ENCODE data around the gene DHRS4. TPM values are rescaled to one million over a fixed set of nuclear protein-coding genes. Genes with fewer than 3 reads are reported as not detected.
"Not testable (repeated sequence)": the region's sequence is repeated elsewhere in the genome, so short reads cannot be mapped to it uniquely, and the experiment has no call there.

The DHRS4 gene
- total and polyA plus RNA-seq, 7 donors: 18.9 to 76.7 (median 39.0) TPM

DNA sequence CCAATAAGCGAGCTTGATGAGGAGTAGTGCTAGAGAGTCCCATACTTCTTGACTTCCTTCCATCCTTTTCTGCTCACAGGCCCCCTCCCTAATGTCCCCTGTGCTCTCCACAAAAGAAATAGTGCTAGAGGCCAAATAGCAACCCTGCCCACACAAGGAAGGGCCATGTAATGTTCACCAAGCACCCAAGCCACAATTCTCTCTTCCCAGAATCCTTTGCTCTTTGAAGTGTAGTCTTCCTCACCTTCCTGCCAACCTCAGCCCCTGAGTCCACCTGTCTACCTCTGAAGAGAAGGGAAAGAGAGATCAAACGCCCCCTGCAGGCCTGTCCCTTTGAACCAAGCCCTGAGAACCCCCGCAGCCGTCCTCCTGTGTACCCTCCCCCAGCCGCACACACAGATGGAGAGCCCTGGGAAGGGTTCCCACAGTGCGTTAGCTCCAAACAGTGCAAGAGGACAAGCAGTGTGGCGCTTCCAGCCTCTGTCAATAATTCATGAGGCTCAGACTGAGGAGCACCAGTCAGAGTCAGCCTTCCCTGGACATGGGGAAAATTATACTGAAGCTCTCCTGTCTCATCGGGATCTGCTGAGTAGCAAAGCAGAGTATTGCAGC lies 1.9 kb upstream of the DHRS4 start:
- TF ChIP-seq, protein P1, sequence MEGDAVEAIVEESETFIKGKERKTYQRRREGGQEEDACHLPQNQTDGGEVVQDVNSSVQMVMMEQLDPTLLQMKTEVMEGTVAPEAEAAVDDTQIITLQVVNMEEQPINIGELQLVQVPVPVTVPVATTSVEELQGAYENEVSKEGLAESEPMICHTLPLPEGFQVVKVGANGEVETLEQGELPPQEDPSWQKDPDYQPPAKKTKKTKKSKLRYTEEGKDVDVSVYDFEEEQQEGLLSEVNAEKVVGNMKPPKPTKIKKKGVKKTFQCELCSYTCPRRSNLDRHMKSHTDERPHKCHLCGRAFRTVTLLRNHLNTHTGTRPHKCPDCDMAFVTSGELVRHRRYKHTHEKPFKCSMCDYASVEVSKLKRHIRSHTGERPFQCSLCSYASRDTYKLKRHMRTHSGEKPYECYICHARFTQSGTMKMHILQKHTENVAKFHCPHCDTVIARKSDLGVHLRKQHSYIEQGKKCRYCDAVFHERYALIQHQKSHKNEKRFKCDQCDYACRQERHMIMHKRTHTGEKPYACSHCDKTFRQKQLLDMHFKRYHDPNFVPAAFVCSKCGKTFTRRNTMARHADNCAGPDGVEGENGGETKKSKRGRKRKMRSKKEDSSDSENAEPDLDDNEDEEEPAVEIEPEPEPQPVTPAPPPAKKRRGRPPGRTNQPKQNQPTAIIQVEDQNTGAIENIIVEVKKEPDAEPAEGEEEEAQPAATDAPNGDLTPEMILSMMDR (IDR thresholded peaks at IDR 0.05): no peak
- intact Hi-C loops (cut with DNase I): no loop called here
- H3K36me3 ChIP-seq (ENCODE audit: insufficient read depth in 1 of 2, low read depth in 1 of 2): peaks cover 0 to 12% of the 10 kb centered on the region in 2 donors
- H3K27me3 ChIP-seq (ENCODE audit: insufficient read depth in 3 of 3, low read length in 2 of 3): no peaks in the 10 kb centered on the region
- 63 to 71% (median 66%) methylated on average over 8 of the region's 8 CpGs for WGBS, 3 donors
- DNase-seq: no peak
- no peaks in the 10 kb centered on the region for H3K9me3 ChIP-seq
- H3K27ac ChIP-seq: no peak overlapping the region
- peak overlapping the region; percentile 90 for H3K4me3 ChIP-seq
- peaks cover 15% of the 10 kb centered on the region for H3K4me1 ChIP-seq
- peak in 1 of 4 donors; percentile 6 for ATAC-seq

DNA sequence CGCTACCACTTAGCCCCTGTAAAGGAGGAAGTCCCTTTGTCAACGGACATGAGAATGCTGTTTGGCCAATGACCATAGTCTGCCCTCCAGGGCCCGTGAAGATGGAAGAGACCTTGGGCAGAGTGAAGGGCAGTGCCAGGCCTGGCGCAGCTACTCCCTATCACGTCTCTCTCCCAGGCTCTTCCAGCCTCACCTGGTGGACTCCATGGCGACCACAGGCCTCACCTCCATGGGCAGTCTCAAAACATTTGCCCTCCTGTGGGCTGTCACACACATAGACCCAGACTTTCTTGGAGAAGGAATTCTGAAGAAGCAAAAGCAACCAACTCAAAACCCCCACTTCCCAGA lies 480 bp upstream of the DHRS4 start:
- peaks cover 15% of the 10 kb centered on the region for H3K4me1 ChIP-seq
- H3K4me3 ChIP-seq: peak overlapping the region; percentile 90
- 40 to 61% (median 41%) methylated on average over 6 of the region's 6 CpGs for WGBS, 3 donors
- H3K27me3 ChIP-seq (ENCODE audit: insufficient read depth in 3 of 3, low read length in 2 of 3); H3K9me3 ChIP-seq; intact Hi-C loops (cut with DNase I): not testable (repeated sequence)
- peak in 1 of 2 donors; percentile 21 for DNase-seq
- peak overlapping the region; percentile 87 for H3K27ac ChIP-seq
- peak in 3 of 4 donors; percentile 7 to 13 (median 11) for ATAC-seq
- peaks cover 0 to 20% of the 10 kb centered on the region in 2 donors for H3K36me3 ChIP-seq (ENCODE audit: insufficient read depth in 1 of 2, low read depth in 1 of 2)

DNA sequence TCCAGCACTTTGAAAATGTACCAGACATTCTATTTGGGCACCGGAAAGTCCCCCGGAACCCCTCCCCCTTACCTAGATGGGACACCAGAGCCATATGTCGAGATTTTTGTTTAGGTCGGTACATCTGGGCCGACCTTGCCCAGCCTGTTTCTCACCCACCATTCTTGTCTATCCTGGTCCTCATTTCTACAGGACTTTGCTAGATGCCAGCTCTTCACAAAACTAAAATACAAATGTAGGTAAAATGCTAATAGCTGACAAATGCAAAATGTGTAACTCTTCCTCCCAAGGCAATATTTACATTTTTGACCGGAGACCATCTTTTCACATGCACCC lies 677 bp downstream of the DHRS4 start:
- ATAC-seq; H3K9me3 ChIP-seq; intact Hi-C loops (cut with DNase I); DNase-seq; H3K27me3 ChIP-seq (ENCODE audit: insufficient read depth in 3 of 3, low read length in 2 of 3): not testable (repeated sequence)
- Histone ChIP-seq H3K36me3 (ENCODE audit: insufficient read depth in 1 of 2, low read depth in 1 of 2) (peaks cover 0 to 22% of the 10 kb centered on the region in 2 donors), H3K4me1 (peaks cover 15% of the 10 kb centered on the region), H3K4me3 (peak overlapping the region; percentile 90), H3K27ac (peak overlapping the region; percentile 87)
- WGBS, 3 donors: 13 to 16% (median 14%) methylated on average over 6 of the region's 6 CpGs

DNA sequence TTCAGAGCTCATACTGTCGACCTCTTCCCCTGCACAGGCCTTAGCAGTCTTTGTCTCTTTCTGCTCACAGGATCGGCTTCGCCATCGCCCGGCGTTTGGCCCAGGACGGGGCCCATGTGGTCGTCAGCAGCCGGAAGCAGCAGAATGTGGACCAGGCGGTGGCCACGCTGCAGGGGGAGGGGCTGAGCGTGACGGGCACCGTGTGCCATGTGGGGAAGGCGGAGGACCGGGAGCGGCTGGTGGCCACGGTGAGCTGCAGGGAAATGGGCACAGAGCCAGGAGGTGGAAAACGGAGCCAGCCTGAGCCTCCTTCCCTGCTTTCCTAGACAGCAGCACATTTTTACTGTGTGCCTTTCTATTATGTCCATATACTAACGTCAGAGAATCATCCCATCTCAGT lies 1.4 kb downstream of the DHRS4 start:
- 50 to 58% (median 53%) methylated on average over 16 to 19 of the region's 20 CpGs for WGBS, 3 donors
- H3K27ac ChIP-seq; H3K27me3 ChIP-seq (ENCODE audit: insufficient read depth in 3 of 3, low read length in 2 of 3); H3K9me3 ChIP-seq; intact Hi-C loops (cut with DNase I): not testable (repeated sequence)
- peak overlapping the region; percentile 90 for H3K4me3 ChIP-seq
- H3K4me1 ChIP-seq: peaks cover 15% of the 10 kb centered on the region
- ATAC-seq (peak; percentile 11 to 61 (median 46)), DNase-seq (peak in 1 of 2 donors; percentile 38)
- peaks cover 0 to 22% of the 10 kb centered on the region in 2 donors for H3K36me3 ChIP-seq (ENCODE audit: insufficient read depth in 1 of 2, low read depth in 1 of 2)

DNA sequence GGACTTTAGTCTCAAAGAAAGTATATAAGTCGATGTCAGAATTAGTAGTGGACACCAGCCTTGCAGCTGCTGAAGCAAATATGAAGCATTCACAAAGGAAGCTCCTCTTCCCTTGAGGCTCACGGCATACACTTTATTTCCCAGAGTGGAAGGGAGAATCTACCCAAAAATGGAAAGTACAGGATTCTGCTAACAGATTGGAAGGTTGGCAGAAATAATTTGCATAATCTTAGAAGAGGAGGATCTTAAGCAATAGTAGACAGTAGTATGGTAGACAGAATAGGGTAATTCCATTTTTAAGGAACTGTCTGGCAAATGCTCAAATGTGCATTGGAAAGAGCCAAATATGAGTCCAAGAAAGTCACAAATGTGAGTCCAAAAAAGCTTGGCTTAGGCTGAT lies 2.2 kb downstream of the DHRS4 start:
- Histone ChIP-seq H3K4me1 (peaks cover 15% of the 10 kb centered on the region), H3K36me3 (ENCODE audit: insufficient read depth in 1 of 2, low read depth in 1 of 2) (peaks cover 0 to 22% of the 10 kb centered on the region in 2 donors)
- ATAC-seq; intact Hi-C loops (cut with DNase I); H3K9me3 ChIP-seq; DNase-seq; H3K4me3 ChIP-seq; H3K27ac ChIP-seq; H3K27me3 ChIP-seq (ENCODE audit: insufficient read depth in 3 of 3, low read length in 2 of 3): not testable (repeated sequence)
- WGBS, 3 donors: 76 to 92% (median 88%) methylated on average over 2 of the region's 2 CpGs

DNA sequence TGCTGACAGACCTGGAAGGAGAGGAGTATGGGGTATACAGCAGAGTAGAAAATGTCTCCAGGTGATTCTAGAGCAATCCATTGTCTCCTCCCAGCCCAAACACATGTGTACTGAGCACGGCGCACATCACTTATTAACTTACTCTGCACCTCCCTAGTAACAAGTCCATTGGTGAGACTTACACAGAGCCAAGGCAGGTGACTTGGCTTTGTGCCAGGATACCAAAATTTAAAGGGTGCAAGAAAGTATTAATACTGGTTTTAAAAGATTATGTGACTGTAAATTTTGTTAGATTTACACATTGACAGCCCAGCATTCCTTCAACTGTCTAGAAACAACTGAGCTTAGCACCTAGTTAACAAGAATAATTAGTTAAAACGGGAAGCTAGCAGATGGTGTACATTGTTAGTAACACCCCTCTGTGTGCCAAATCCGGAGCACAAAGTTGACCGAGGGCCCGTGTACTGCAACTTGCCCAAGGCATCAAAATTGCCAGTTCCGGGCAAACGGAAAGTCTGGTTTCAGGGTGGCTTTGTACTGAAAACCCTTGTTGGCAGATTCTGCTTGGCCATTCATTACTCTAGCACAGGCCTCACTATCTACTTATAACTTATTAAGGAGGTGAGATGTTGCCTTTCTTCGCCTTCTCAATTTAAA lies 4.5 kb downstream of the DHRS4 start:
- intact Hi-C loops (cut with DNase I); H3K27ac ChIP-seq; DNase-seq; H3K27me3 ChIP-seq (ENCODE audit: insufficient read depth in 3 of 3, low read length in 2 of 3); H3K9me3 ChIP-seq; H3K4me3 ChIP-seq; ATAC-seq: not testable (repeated sequence)
- Histone ChIP-seq H3K4me1 (peaks cover 10% of the 10 kb centered on the region), H3K36me3 (ENCODE audit: insufficient read depth in 1 of 2, low read depth in 1 of 2) (peaks cover 0 to 22% of the 10 kb centered on the region in 2 donors)
- WGBS, 3 donors: 80 to 85% (median 80%) methylated on average over 9 of the region's 9 CpGs

DNA sequence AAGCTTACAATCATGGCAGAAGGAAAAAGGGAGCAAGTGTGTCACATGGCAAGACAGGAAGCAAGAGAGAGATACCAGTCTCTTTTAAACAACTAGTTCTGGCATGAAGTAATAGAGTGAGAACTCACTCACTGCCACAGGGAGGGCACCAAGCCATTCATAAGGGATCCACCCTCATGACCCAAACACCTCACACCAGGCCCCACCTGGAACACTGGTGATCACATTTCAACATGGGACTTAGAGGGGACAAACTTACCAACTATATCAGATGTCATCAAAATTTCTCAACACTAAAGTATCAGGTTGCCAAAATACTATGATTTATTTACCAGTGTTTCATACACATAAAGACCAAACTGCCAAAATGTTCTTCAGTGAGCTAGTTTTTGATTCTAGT lies 7.3 kb downstream of the DHRS4 start:
- DNase-seq; H3K4me1 ChIP-seq; H3K27me3 ChIP-seq (ENCODE audit: insufficient read depth in 3 of 3, low read length in 2 of 3); H3K4me3 ChIP-seq; intact Hi-C loops (cut with DNase I); H3K9me3 ChIP-seq: not testable (repeated sequence)
- Histone ChIP-seq H3K27ac (peak overlapping the region; percentile 55), H3K36me3 (ENCODE audit: insufficient read depth in 1 of 2, low read depth in 1 of 2) (peaks cover 0 to 18% of the 10 kb centered on the region in 2 donors)
- peak; percentile 83 to 90 (median 85) for ATAC-seq

DNA sequence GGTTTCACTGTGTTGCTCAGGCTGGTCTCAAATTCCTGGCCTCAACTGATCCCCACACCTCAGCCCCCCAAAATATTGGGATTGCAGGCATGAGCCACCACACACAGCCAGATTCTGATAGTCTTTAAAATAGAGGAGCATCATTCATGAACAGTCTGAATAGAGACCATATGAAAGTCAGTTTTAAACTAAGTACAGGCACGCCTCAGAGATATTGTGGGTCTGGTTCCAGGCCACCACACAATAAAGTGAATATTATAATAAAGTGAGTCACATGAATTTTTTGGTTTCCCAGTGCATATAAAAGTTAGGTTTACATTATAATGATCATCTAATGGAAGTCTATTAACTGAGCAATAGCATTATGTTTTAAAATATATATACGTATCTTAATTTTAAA lies 8.1 kb downstream of the DHRS4 start:
- H3K9me3 ChIP-seq; ATAC-seq; DNase-seq; intact Hi-C loops (cut with DNase I); H3K4me1 ChIP-seq; H3K4me3 ChIP-seq; H3K27me3 ChIP-seq (ENCODE audit: insufficient read depth in 3 of 3, low read length in 2 of 3); H3K36me3 ChIP-seq (ENCODE audit: insufficient read depth in 1 of 2, low read depth in 1 of 2); H3K27ac ChIP-seq: not testable (repeated sequence)
- 92 to 100% (median 92%) methylated on average over 1 of the region's 2 CpGs for WGBS, 3 donors

DNA sequence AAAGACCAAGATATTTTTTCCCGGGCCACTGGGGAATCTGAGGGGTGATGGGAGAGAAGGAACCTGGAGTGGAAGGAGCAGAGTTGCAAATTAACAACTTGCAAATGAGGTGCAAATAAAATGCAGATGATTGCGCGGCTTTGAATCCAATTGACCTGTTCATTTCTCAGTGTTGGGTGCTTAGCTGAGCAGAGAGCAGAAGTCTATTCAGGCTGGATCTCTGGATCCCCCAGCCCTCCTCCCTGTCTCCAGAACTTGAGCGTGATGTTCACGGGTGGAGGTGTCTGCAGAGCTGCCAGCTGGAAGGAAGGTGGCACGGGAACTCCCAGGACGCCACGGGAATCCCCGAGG lies 15.5 kb downstream of the DHRS4 start:
- H3K9me3 ChIP-seq; ATAC-seq; H3K4me1 ChIP-seq; DNase-seq; H3K36me3 ChIP-seq (ENCODE audit: insufficient read depth in 1 of 2, low read depth in 1 of 2); H3K27ac ChIP-seq; H3K27me3 ChIP-seq (ENCODE audit: insufficient read depth in 3 of 3, low read length in 2 of 3); H3K4me3 ChIP-seq; intact Hi-C loops (cut with DNase I): not testable (repeated sequence)
- 33 to 80% (median 43%) methylated on average over 1 of the region's 9 CpGs for WGBS, 3 donors

DNA sequence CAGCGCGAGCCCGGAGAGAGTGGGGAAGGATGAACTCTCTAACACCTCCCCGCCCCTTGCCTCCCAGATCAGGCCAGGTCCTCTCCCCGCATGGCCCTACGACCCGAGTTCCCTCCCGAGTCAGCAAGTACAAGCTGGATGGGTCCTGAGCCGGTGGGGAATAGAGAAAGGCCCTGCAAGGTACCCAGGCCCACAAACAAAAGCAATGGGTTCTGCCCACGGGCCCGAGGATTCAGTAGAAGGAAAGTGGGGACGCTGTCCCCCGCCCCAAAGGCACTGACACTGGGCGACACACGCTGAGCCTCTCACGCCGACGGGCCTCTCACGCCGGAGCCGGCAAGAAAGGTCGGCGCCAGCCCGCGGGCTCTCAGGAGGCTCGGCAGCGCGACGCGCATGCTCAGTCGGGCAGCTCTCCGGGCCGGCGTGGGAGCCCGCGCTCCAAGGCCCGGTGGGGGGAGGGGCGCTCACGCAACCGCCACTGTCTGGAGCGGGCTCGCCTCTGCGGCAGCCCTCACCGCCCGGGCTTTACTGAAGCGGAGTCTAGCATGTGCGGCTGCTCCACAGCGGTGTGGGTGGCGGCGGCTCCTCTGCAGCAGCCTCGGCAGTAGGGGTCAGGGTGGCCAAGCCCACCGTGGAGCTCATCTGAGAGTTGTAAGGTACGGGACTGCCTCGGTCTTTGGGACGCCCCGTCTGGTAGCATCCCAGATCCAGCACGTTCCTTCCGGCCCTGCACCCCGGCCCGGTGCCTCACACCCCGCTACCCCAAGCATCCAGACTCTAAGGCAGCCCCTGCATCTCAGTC lies 16.1 kb downstream of the DHRS4 start:
- DNase-seq (peak; percentile 75 to 76), ATAC-seq (peak; percentile 89 to 98 (median 94))
- not testable (repeated sequence) for H3K27ac ChIP-seq; H3K27me3 ChIP-seq (ENCODE audit: insufficient read depth in 3 of 3, low read length in 2 of 3); H3K9me3 ChIP-seq; H3K4me1 ChIP-seq; H3K36me3 ChIP-seq (ENCODE audit: insufficient read depth in 1 of 2, low read depth in 1 of 2)
- H3K4me3 ChIP-seq: peak overlapping the region; percentile 61
- WGBS, 3 donors: 6 to 11% (median 10%) methylated on average over 35 to 58 of the region's 61 CpGs
- intact Hi-C loops (cut with DNase I): loop anchor here in 1 of 2 donors (10.0 kb wide), 1 partner anchor 125 kb away; the partner anchor contains the start of gene PCK2

All from psoas muscle (tissue), 8 donors.